SJSA1 (cell line): ENCODE results near the gene KMT5B. TPM values are rescaled to one million over a fixed set of nuclear protein-coding genes. Genes with fewer than 3 reads are reported as not detected.
"Not testable (repeated sequence)": the region's sequence is repeated elsewhere in the genome, so short reads cannot be mapped to it uniquely, and the experiment has no call there.

ENCODE experiments used
- DNase-seq, 2 experiments: peaks; one replicate each; pipeline ENCODE4 v3.0.0-alpha.2; 2015 to 2020; ENCODE audit warnings: low spot score in 2 of 2, low read depth in 1 of 2
- H3K27ac ChIP-seq: fragments of 250-450 bp; sonication (Bioruptor Pico); 2 replicates; pipeline ENCODE4 v1.5.1; 2020; ENCODE audit warnings: mild to moderate bottlenecking, moderate library complexity
- H3K27me3 ChIP-seq: fragments of 250-450 bp; sonication (Bioruptor Pico); replicated peaks from 2 replicates; pipeline ENCODE4 v1.5.1; 2020; ENCODE audit warnings: mild to moderate bottlenecking, moderate library complexity
- H3K36me3 ChIP-seq: fragments of 250-450 bp; sonication (Bioruptor Pico); 2 replicates; pipeline ENCODE4 v1.5.1; 2020; ENCODE audit warnings: mild to moderate bottlenecking
- H3K4me1 ChIP-seq: fragments of 250-450 bp; sonication (Bioruptor Pico); replicated peaks from 2 replicates; pipeline ENCODE4 v1.6.1; 2021; ENCODE audit warnings: mild to moderate bottlenecking
- H3K4me3 ChIP-seq: fragments of 250-450 bp; sonication (Bioruptor Pico); 2 replicates; pipeline ENCODE4 v1.5.1; 2020; ENCODE audit warnings: mild to moderate bottlenecking
- H3K9me3 ChIP-seq: fragments of 250-450 bp; sonication (Bioruptor Pico); replicated peaks from 2 replicates; pipeline ENCODE4 v1.5.1; 2020; ENCODE audit warnings: mild to moderate bottlenecking
- total RNA-seq: library from RNA; depleted of rRNA; stranded (reverse); fragments of >200 nt; shearing (Covaris generic); gene quantifications from 2 replicates; pipeline ENCODE4 v1.2.3, GENCODE V29; 2014; rRNA removed

Gene KMT5B
- 57.2 and 58.8 TPM in 2 replicates for total RNA-seq

- Histone ChIP-seq H3K4me1 (peaks cover 16% of the 10 kb centered on the region), H3K27ac (peak within 1 kb of the TSS; percentile 91), H3K9me3 (no peaks in the 10 kb centered on the region), H3K4me3 (peak within 1 kb of the TSS; percentile 76), H3K36me3 (peaks cover 4% of the 10 kb centered on the region), H3K27me3 (peaks cover 9% of the 10 kb centered on the region; the same call in 1 of the 2 replicates)
- peak; percentile 37 to 70 for DNase-seq
Measured at GRCh38 chr11:68213135-68213515, at the start of gene KMT5B. Gene KMT5B (minus strand): TSS chr11:68213296. CDS start chr11:68190076, 23,220 bp downstream.

DNA sequence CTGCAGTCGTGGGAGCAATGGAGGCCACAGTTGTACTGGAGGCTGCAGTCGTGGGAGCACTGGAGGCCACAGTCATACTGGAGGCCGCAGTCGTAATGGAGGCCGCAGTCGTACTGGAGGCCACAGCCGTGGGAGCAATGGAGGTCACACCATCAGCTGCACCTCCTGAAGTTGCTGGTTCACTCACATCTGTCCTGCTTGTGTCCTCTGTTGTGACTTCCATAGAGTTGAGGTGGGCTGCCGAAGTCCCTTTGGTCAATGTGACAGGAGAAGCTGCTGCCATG, 49.4 kb upstream of the KMT5B start:
- DNase-seq, result no peak
- Histone ChIP-seq H3K9me3 (no peaks in the 10 kb centered on the region), H3K36me3 (peaks cover 72% of the 10 kb centered on the region), H3K4me1 (peaks cover 4% of the 10 kb centered on the region), H3K4me3 (no peak overlapping the region), H3K27ac (no peak overlapping the region), H3K27me3 (no peaks in the 10 kb centered on the region)

- peaks cover 6% of the 10 kb centered on the region for H3K4me1 ChIP-seq
- DNase-seq, result no peak
- no peak overlapping the region for H3K27ac ChIP-seq
- H3K4me3 ChIP-seq, result no peak overlapping the region
- H3K36me3 ChIP-seq, result peaks cover 66% of the 10 kb centered on the region
- no peaks in the 10 kb centered on the region for H3K27me3 ChIP-seq
- H3K9me3 ChIP-seq, result no peaks in the 10 kb centered on the region
Measured at GRCh38 chr11:68261749-68262543, 48.9 kb upstream of the KMT5B start.

DNA sequence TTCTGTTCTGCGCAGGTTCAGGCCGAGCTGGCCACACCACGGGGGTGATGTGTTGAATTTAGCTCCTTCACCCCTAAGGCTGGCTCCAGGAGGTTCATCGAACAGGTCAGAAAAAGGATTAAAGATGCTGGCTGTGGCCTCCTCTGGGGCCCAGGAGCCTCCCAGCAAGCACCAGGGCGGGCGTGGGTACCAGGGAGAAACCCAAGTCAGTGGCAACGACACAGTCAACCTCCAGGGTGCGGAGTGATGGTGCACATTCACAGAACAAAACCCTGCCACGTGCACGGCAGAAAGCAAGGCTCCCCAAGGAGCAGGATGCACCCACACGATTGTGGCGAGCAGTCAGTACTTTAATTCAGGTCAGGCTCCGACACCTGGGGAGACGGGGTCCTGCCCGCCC, 47.9 kb upstream of the KMT5B start:
- DNase-seq, result no peak

GRCh38 chr11:68260484-68260883, 47.4 kb upstream of the KMT5B start:
- H3K9me3 ChIP-seq, result no peaks in the 10 kb centered on the region
- H3K27me3 ChIP-seq, result no peaks in the 10 kb centered on the region
- no peak overlapping the region for H3K4me3 ChIP-seq
- no peak overlapping the region for H3K27ac ChIP-seq
- peaks cover 18% of the 10 kb centered on the region for H3K4me1 ChIP-seq
- no peak for DNase-seq
- peaks cover 52% of the 10 kb centered on the region for H3K36me3 ChIP-seq

More for the DNA sequence above, 47.9 kb upstream of the KMT5B start:
- H3K4me1 ChIP-seq, result peaks cover 15% of the 10 kb centered on the region
- H3K36me3 ChIP-seq, result peaks cover 57% of the 10 kb centered on the region
- no peak overlapping the region for H3K27ac ChIP-seq
- no peaks in the 10 kb centered on the region for H3K9me3 ChIP-seq
- H3K4me3 ChIP-seq, result no peak overlapping the region
- no peaks in the 10 kb centered on the region for H3K27me3 ChIP-seq

DNA sequence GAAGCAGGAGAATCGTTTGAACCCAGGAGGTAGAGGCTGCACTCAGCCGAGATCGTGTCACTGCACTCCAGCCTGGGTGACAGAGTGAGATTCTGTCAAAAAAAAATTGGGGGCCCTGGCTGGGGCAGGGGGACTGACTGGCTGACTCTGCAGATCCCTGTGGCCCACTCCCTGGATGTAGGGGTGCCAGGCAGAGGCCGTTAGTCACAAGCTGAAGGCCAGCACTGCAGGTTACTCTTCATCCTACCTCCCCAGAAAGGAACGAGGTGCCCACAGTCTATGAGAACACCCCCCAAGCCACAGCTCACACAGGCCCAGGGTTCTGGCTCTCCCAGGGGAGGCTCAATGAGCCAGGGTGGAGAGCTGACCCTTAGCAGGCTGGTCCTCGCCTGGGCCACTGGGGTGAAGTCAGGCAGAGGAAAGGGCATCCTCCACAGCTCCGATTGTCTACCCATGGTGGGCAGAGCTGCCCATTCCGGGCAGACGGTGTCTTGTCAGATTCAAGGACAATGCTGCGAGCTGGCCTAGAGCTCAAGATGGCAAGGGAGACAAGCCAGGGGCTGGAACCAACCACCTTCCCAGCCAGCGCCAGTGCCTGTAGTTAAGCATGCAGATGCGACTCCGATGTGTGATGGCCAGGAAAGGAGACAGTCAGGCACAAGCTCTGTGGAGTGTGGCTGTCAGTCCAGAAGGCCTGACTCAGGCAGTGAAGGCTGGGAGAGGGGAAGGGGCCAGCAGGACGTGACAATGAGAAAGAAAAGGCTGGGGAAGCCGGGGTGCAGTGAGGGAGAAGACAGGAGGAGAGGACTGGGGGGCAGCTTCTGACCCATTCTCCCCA, 46.2 kb upstream of the KMT5B start:
- Histone ChIP-seq H3K4me3 (no peak overlapping the region), H3K27me3 (no peaks in the 10 kb centered on the region), H3K4me1 (peaks cover 18% of the 10 kb centered on the region), H3K27ac (no peak overlapping the region), H3K9me3 (no peaks in the 10 kb centered on the region), H3K36me3 (peaks cover 43% of the 10 kb centered on the region)
- DNase-seq, result no peak

GRCh38 chr11:68258363-68258765, 45.3 kb upstream of the KMT5B start:
- no peaks in the 10 kb centered on the region for H3K9me3 ChIP-seq
- H3K36me3 ChIP-seq, result peaks cover 35% of the 10 kb centered on the region
- no peaks in the 10 kb centered on the region for H3K27me3 ChIP-seq
- peak in 1 of 2 experiments; percentile 52 for DNase-seq
- H3K4me1 ChIP-seq, result peaks cover 18% of the 10 kb centered on the region
- no peak overlapping the region for H3K27ac ChIP-seq
- no peak overlapping the region for H3K4me3 ChIP-seq

DNA sequence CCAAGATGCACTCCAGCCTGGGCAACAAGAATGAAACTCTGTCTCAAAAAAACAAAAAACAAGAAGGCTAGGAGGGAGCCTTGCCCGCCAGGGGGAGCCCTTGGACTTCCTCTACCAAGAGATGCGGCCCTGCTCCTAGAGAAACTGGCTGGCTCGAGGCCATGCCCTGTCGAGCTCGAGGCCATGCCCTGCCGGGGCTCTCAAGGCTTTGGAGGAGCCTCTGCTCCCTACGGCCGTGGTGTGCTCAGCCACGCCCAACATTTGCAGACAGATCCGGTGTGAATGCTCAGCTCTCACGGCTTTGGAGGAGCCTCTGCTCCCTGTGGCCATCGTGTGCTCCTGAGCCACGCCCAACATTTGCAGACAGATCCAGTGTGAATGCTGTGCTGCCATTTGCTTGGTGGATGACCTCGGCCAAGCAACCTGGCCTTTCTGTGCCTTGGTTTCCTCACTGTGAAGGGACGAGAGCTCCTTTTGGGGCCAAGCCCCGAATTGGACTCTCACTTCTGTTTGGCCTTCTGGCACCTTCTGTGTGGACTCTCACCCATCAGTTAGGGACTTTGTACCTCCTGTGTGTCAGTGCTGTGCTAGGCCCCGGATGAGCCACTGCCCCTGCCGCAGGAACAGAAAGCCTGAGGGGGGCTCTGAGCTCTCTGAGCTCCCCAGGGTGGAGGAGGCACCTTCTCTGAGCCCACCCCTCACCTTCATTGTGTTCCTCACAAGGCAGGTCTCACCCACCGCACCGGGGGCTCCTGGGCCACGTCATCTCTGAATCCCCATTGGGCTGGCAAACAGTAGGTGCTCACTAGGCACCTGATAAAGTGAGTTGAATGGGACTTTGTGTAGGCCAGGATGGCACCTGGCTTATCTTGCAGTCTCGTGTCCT, 44.6 kb upstream of the KMT5B start:
- Histone ChIP-seq H3K4me3 (no peak overlapping the region), H3K4me1 (peaks cover 18% of the 10 kb centered on the region), H3K9me3 (no peaks in the 10 kb centered on the region), H3K36me3 (peaks cover 28% of the 10 kb centered on the region), H3K27ac (no peak overlapping the region), H3K27me3 (no peaks in the 10 kb centered on the region)
- DNase-seq, result peak; percentile 95 to 99

DNA sequence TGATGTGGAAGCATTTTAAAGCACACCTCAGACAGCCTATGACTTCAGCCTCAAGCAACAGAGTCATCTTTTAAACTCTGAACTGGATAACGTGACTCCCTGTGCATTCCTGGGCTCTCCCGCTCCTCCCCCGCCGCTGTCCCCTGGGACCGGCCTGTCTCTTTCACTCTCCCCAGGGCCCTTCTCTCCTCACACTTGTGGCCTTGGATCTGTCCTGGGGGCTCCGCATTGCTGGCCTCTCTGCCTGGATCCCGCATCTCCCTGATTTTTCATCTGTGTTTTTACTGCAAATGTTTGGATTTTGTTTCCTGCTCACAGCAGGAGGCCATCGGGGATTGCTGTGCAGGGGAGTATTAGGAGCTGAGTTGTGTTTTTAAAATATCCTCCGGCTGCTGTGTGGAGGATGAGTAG, 43.2 kb upstream of the KMT5B start:
- Histone ChIP-seq H3K9me3 (no peaks in the 10 kb centered on the region), H3K4me3 (no peak overlapping the region), H3K27ac (no peak overlapping the region), H3K36me3 (peaks cover 14% of the 10 kb centered on the region), H3K27me3 (no peaks in the 10 kb centered on the region), H3K4me1 (peaks cover 18% of the 10 kb centered on the region)
- peak in 1 of 2 experiments; percentile 53 for DNase-seq

DNA sequence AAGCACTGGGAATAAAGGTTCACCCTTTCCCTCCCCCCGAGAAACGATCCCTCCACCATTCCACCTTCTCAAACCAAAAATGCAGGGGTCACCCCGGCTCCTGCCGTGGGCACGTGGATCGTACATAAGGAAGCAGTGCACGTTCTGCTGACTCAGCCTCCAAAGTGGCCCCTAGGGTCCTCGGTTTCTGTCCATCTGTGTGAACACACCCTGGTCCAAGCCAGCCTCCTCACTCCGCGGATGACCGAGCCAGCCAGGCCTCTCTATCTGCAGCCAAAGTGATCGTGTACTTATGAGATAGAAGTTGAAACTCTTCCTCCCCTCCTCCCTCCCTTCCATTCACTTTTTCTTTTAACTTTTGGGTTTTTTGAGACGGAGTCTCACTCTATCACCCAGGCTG, 42.4 kb upstream of the KMT5B start:
- no peaks in the 10 kb centered on the region for H3K27me3 ChIP-seq

GRCh38 chr11:68254421-68254820, 41.3 kb upstream of the KMT5B start:
- Histone ChIP-seq H3K4me1 (peaks cover 18% of the 10 kb centered on the region), H3K9me3 (peaks cover 2% of the 10 kb centered on the region; the same call in 1 of the 2 replicates), H3K27ac (no peak overlapping the region), H3K27me3 (no peaks in the 10 kb centered on the region), H3K36me3 (no peaks in the 10 kb centered on the region), H3K4me3 (no peak overlapping the region)
- no peak for DNase-seq

More for the DNA sequence above, 42.4 kb upstream of the KMT5B start:
- Histone ChIP-seq H3K4me1 (peaks cover 18% of the 10 kb centered on the region), H3K9me3 (0 out of 2 replicates have a peak, but pooled peaks cover 2% of the 10 kb centered on the region), H3K4me3 (no peak overlapping the region), H3K27ac (no peak overlapping the region), H3K36me3 (peaks cover 6% of the 10 kb centered on the region)
- no peak for DNase-seq

- no peaks in the 10 kb centered on the region for H3K27me3 ChIP-seq
- peaks cover 10% of the 10 kb centered on the region for H3K4me1 ChIP-seq
- H3K9me3 ChIP-seq, result peaks cover 6% of the 10 kb centered on the region
- H3K27ac ChIP-seq, result no peak overlapping the region
- H3K36me3 ChIP-seq, result no peaks in the 10 kb centered on the region
- no peak for DNase-seq
- no peak overlapping the region for H3K4me3 ChIP-seq
Measured at GRCh38 chr11:68251765-68252164, 38.7 kb upstream of the KMT5B start.

GRCh38 chr11:68244912-68245311, 31.8 kb upstream of the KMT5B start:
- H3K9me3 ChIP-seq, H3K36me3 ChIP-seq, H3K27ac ChIP-seq, DNase-seq, H3K27me3 ChIP-seq, H3K4me3 ChIP-seq, H3K4me1 ChIP-seq: not testable (repeated sequence)
